Measurements from ENCODE around the gene FGFBP3.

Gene FGFBP3

DNA sequence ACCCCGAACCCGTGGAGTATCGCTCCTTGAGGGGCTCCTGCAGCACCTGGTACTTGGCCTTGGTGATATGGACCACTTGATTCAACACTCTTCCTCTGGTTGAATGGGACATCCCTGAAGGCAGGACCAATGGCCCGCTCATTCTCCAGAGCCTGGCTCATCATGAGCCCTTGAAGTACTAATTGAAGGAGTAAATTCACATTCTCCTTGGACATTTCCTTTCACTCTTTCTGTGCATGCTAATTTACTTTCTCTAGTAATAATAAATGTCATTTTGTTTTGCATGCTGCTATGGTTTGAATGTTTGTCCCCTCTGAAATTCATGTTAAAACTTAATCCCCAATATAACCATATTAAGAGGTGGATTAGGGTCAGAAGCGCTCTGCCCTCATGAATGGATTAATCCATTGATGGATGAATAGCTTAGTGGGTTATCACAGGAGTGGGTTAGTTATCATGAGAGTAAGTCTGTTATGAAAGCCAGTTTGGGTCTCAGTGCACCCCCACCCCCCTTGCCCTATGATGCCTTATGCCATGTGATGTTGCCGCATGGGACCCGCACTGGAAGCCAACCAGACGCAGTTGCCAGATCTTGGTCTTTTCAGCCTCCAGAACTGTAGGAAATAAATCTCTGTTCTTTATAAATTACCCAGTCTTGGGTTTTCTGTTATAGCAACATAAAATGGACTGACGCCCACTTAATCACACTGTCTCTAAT is 23.8 kb downstream of the FGFBP3 start:
- no peaks in the 10 kb centered on the region for H3K9me3 Mint-ChIP-seq
- peaks cover 11% of the 10 kb centered on the region for H3K4me1 Mint-ChIP-seq
- ATAC-seq (no peak), DNase-seq (no peak)
- no peak overlapping the region for H3K4me3 Mint-ChIP-seq
- peaks cover 45% of the 10 kb centered on the region for H3K27me3 Mint-ChIP-seq
- no peak overlapping the region for H3K27ac Mint-ChIP-seq

DNA sequence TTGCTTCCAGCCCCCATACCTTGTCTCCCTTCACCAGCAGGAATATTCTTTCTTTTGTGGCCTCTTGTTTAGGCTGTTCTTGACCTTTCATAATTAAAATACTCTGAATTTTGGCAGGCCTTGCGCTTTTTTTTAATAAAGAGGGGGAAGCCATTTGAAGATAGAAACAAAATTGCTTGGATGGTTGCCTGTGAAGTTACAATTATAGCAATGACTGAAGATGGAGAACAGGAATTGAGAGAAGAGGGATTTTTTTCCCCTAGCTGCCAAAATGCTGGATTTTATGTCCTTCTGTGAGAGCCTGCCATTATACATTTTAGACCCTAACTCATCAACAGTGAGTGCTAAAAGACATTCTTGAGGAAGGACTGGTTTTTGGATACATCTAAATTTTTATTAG is 24.8 kb downstream of the FGFBP3 start:
- no peak for ATAC-seq
- no peak for DNase-seq

DNA sequence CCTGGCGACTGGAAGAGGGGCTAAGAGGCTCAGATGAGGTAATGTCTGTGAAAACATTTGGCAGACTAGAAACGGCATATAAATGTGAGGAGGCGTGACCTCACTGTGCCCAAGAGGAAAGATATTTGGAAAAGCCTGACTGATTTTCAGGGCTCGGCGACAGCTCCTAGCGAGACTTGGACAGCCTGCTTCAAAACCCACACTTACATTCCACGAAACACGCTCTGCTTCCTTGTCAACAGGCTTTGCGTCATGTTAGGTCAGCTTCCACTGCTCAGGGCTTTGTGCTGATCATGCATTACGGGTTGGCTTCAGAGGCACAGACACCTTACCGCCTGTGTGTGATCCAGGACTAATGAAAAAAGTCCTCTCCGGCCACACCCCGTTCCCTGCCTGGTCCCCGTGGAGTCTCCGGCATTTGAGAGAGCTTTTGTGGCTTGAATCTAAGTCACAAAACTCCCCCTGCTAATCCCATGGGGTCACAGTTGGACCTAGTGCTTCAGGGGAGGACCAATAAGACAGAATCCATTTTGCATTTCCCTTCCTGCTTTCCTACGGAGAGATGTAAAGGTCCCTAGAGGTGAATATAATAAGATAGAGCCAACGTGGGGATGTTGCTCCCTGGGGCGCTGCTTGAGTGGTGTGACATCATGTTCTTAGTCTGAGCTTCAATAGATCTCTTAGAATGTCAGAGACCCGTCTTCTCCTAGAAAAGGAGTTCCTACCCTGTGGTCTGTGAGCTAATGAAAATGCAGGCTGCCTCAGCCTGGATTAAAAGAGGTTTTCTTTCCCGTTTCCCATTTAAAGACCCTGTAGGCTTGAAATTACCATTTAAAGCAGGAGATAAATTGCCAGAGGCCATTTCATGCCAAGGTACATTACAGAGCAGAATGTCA is 25.5 kb downstream of the FGFBP3 start:
- Mint-ChIP-seq H3K27me3 (peaks cover 34% of the 10 kb centered on the region), H3K4me3 (no peak overlapping the region), H3K27ac (no peak overlapping the region), H3K4me1 (peaks cover 11% of the 10 kb centered on the region), H3K9me3 (no peaks in the 10 kb centered on the region)
- DNase-seq (no peak), ATAC-seq (no peak)

More for the DNA sequence above, 24.8 kb downstream of the FGFBP3 start:
- H3K4me1 Mint-ChIP-seq: peaks cover 11% of the 10 kb centered on the region
- no peak overlapping the region for H3K4me3 Mint-ChIP-seq
- H3K27me3 Mint-ChIP-seq: peaks cover 39% of the 10 kb centered on the region
- H3K9me3 Mint-ChIP-seq: no peaks in the 10 kb centered on the region
- no peak overlapping the region for H3K27ac Mint-ChIP-seq

DNA sequence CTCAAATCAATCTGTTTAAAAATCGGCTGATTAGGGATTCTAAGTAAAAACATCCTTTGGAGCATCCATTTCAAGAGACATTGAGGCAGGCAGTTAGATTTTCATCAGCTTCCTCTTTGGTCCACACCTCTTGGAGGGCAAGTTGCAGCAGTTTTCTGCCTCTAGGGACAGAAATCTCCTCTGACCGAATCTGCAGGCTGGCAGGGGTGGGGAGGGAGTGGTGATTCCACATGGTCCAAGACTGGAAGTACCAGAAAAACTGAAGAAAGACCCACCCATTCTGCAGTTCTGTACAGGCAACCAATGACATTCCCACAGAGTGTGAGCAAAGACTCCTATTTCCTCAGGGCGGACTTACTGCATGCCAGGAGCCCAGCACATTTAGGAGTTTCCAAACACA is 29.0 kb downstream of the FGFBP3 start:
- DNase-seq (no peak), ATAC-seq (no peak)
- H3K27me3 Mint-ChIP-seq: peaks cover 14% of the 10 kb centered on the region
- no peaks in the 10 kb centered on the region for H3K9me3 Mint-ChIP-seq
- no peak overlapping the region for H3K4me3 Mint-ChIP-seq
- no peak overlapping the region for H3K27ac Mint-ChIP-seq
- H3K4me1 Mint-ChIP-seq: no peaks in the 10 kb centered on the region

DNA sequence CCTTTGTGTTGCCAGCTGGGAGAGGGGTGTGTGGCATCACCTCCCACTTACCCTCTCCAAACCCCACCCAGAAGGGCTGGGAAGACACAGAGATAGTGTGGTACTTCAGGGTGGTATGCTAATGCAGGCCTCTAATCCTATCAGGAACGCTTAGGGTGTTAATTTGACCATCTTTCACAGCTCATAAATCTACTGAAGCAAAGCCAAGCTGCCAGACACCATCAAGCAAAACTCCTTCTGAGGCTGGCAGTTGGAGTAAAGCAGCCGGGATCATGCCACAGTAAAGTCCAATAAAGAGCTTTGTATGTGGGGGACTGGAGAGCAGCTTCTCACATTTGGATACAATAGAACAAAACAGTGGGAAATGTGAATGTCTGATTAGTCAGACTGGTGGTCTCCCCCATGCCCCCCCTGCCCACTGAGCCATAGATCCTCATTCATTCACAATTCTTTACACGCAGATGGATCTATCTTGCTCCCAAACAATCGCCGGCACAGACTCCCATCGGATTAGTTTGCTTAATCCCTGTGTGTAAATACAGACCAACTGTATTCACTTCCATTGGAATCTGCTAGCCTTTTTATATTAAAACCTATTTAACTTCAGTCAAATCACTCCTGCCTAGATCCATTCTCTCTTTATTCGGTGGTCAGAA is 29.6 kb downstream of the FGFBP3 start:
- H3K27ac Mint-ChIP-seq: no peak overlapping the region
- no peak overlapping the region for H3K4me3 Mint-ChIP-seq
- H3K9me3 Mint-ChIP-seq: no peaks in the 10 kb centered on the region
- ATAC-seq: no peak
- H3K4me1 Mint-ChIP-seq: no peaks in the 10 kb centered on the region
- H3K27me3 Mint-ChIP-seq: peaks cover 9% of the 10 kb centered on the region
- DNase-seq: no peak

DNA sequence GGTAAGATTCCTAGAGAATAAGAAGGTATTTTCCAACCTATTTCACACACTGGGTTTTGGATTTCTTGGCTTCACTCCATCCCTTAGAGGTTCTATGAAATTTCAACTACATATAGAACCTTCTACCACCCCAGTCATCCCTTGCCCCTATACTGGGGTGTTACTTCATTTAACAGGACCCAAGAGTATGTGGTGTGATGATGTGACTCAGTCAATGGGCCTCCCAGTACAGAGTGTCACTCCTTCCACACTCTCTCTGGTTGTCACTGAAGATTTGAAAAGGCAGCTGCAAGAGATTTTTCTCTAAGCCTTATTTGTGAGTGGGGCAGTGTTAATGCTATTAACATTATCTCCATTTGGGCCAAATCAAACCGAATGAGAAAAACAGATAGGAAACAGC is 33.5 kb downstream of the FGFBP3 start:
- H3K4me3 Mint-ChIP-seq: no peak overlapping the region
- H3K9me3 Mint-ChIP-seq: no peaks in the 10 kb centered on the region
- no peaks in the 10 kb centered on the region for H3K27me3 Mint-ChIP-seq
- H3K27ac Mint-ChIP-seq: no peak overlapping the region
- DNase-seq: no peak
- H3K4me1 Mint-ChIP-seq: no peaks in the 10 kb centered on the region
- peak; percentile 66 for ATAC-seq

DNA sequence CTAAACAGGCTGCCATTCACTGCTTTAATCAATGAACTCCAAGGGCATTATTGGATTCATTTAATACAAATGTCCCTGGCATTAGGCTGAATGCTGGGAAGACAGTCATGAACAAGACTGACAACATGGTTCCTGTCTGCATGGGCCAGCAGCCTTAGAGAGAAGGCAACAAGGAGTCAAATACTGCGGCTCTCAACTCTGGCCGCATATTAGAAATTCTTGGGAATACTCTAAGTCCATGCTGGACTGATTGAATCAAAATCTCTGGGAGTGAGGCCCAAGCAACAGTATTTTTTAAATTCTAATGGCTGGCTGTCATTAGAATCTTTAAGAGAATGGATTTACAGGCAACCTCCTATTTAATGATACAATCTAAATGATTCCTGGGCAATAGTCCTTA is 34.1 kb downstream of the FGFBP3 start:
- Mint-ChIP-seq H3K4me3 (no peak overlapping the region), H3K4me1 (no peaks in the 10 kb centered on the region), H3K9me3 (no peaks in the 10 kb centered on the region), H3K27ac (no peak overlapping the region), H3K27me3 (no peaks in the 10 kb centered on the region)
- DNase-seq (no peak), ATAC-seq (no peak)

DNA sequence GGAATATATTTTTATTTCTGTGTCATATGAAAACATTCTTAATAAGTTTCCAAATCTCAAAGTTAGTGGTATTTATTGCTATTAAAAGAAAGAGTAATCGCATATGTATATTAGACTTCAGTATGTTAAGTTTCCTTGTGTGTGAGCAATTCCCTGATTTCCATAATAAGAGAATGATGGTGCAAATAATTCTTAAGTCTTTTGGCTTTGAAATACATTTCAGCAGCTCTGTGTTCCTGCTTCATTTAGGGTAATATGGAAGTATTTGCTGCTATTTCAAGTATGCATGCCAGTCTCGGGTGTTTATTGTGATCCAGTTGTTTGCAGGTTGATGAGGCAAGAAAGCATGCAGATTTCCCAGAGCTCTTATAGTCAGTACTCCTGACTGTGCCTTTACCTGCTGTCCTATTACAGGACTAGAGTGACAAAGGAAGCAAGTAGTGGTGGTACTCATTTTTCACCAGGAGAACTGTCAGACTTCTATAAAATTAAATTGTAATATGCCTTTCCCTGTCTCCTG is 43.7 kb downstream of the FGFBP3 start:
- peak overlapping the region in 1 of 2 donors; percentile 28 for H3K27ac Mint-ChIP-seq
- ATAC-seq (no peak), DNase-seq (no peak)
- no peaks in the 10 kb centered on the region for H3K27me3 Mint-ChIP-seq
- H3K4me3 Mint-ChIP-seq: no peak overlapping the region
- H3K9me3 Mint-ChIP-seq: no peaks in the 10 kb centered on the region
- no peaks in the 10 kb centered on the region for H3K4me1 Mint-ChIP-seq

DNA sequence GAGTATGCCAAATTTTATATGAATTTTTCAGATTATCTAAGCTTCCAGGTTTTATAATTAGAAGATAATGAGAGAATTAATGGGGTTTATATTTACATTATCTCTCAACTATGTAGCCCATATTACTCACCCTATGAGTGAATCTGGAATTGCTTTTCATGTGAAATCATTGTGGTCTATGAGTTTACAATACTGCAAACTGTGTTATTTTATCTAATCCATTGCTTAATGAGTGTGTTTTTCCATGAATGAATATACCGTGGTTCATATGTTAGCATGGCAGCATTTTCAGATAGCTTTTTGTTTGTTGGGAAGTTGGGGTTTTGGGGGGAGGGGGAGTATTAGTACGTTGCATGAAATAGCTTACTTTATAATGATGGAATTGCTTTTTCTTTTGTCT is 44.5 kb downstream of the FGFBP3 start:
- H3K27ac Mint-ChIP-seq: no peak overlapping the region
- no peaks in the 10 kb centered on the region for H3K4me1 Mint-ChIP-seq
- H3K4me3 Mint-ChIP-seq: no peak overlapping the region
- ATAC-seq (peak; percentile 57), DNase-seq (no peak)
- no peaks in the 10 kb centered on the region for H3K27me3 Mint-ChIP-seq
- H3K9me3 Mint-ChIP-seq: no peaks in the 10 kb centered on the region

DNA sequence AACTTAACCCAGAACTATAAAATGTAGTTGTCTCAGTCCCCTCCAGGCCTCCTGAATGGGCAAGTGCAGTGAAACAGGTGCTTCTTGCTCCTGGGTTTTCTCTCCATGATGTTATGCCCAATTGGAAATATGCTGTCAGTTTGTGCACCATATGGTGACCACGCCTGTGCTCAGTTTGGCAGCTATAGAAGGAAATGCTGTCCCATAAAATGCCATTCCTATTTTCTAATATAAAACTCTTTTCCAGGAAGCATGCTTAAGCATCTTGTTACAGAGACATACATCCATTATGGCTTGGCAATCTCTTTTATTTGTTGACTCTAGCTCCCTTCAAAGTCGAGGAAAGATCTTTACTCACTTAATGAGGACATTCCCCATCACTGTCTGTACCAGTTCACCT is 45.2 kb downstream of the FGFBP3 start:
- no peaks in the 10 kb centered on the region for H3K4me1 Mint-ChIP-seq
- no peak overlapping the region for H3K4me3 Mint-ChIP-seq
- H3K27ac Mint-ChIP-seq: no peak overlapping the region
- H3K9me3 Mint-ChIP-seq: no peaks in the 10 kb centered on the region
- DNase-seq: no peak
- H3K27me3 Mint-ChIP-seq: no peaks in the 10 kb centered on the region
- no peak for ATAC-seq

DNA sequence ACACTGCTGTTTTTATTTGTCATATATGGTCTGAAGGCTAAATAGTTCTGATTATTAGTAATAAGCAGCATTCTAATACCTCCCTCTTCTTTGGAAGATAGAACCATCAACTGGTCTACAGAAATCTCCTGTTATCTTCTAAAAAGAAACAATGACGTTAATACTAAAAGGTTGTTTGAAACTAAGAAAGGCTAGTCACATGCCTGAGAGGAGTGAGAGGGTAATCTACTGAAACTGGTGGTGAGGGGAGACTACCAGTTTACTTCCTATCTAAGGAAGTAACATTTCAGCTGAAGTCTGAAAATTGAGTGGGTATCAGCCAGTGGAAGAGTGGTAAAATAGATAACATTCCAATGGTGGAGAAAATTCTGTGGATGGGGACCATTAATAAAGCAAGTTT is 48.4 kb downstream of the FGFBP3 start:
- DNase-seq: no peak
- no peaks in the 10 kb centered on the region for H3K27me3 Mint-ChIP-seq
- no peak overlapping the region for H3K4me3 Mint-ChIP-seq
- H3K9me3 Mint-ChIP-seq: no peaks in the 10 kb centered on the region
- no peak overlapping the region for H3K27ac Mint-ChIP-seq
- ATAC-seq: no peak
- peaks cover 7% of the 10 kb centered on the region for H3K4me1 Mint-ChIP-seq

DNA sequence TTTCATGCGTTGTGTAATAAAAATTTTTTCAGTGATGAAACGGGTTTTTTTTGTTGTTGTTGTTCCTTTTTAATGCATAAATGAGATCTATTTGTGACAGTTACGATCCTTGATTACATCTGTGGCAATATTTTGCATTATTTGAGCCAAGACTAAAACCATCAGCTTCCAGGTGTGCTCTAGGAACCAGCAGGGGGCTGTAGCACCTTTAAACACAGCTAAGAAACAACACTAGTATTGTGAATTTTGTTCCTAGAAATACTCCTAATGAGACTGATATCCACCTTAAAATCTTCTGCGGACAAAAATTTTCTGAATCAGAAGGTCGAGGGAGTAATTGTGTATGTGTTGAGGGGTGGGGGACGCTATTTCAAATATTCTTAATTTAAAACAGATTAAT is 52.6 kb downstream of the FGFBP3 start:
- no peaks in the 10 kb centered on the region for H3K27me3 Mint-ChIP-seq
- no peak for ATAC-seq
- H3K9me3 Mint-ChIP-seq: no peaks in the 10 kb centered on the region
- peaks cover 7% of the 10 kb centered on the region for H3K4me1 Mint-ChIP-seq
- no peak for DNase-seq
- no peak overlapping the region for H3K4me3 Mint-ChIP-seq
- H3K27ac Mint-ChIP-seq: no peak overlapping the region

Data from stimulated activated naive CD8-positive, alpha-beta T cell treated with anti-CD3 and anti-CD28 coated beads, Interleukin-15, amount 100 ng/mL, for 72 hours (primary cell).